Endothelial cell of umbilical vein (primary cell): ENCODE measurements around the gene TIAM1. TPM values are rescaled to one million over a fixed set of nuclear protein-coding genes. Genes with fewer than 3 reads are reported as not detected.

Experiments
- BruUV-seq: library from RNA; stranded (reverse); fragments of 400-500 nt; replicated peaks from 2 replicates; lab custom pipeline; 2021; lab: Mats Ljungman, UMichigan
- CTCF ChIA-PET: fragments of 300-600, 350-600 bp; sonication (Branson Sonifier 250); formaldehyde crosslinking; loops from one replicate; lab custom pipeline; 2021; ENCODE audit warnings: antibody characterized with exemption, inconsistent platforms; lab: Charles Lee
- POLR2A ChIA-PET: fragments of 300-600, 350-600 bp; sonication (Branson Sonifier 250); formaldehyde crosslinking; loops from one replicate; lab custom pipeline; 2021; ENCODE audit warnings: antibody characterized with exemption, inconsistent platforms; lab: Charles Lee
- DNase-seq: peaks from one replicate; pipeline ENCODE4 v3.0.0-alpha.2; 2011; ENCODE audit warnings: low read depth, low spot score
- FAIRE-seq: peaks from 2 replicates; lab custom pipeline; 2011; peaks lifted over from hg19 to GRCh38; lab: Jason Lieb, UNC
- H2AFZ ChIP-seq: 2 replicates; pipeline ENCODE4 v1.6.0; 2012; ENCODE audit warnings: low read depth, low read length, control low read depth, inconsistent platforms
- H3K27ac ChIP-seq: 2 replicates; pipeline ENCODE4 v1.5.1; 2011; ENCODE audit warnings: low read depth, mild to moderate bottlenecking, control low read depth, low read length, moderate library complexity; ENCODE audit not compliant: insufficient read depth
- H3K27me3 ChIP-seq, 2 experiments: 2 replicates each; pipeline versions ENCODE4 v1.6.0 to v1.6.1; 2011; ENCODE audit warnings: low read length in 2 of 2, mixed read lengths in 1 of 2; ENCODE audit not compliant: control insufficient read depth in 2 of 2, insufficient read depth in 2 of 2
- H3K36me3 ChIP-seq, 2 experiments: 2 replicates in 1 of 2; 3 replicates in 1 of 2; pipeline ENCODE4 v1.5.1; 2011; ENCODE audit warnings: low read length in 2 of 2, mild to moderate bottlenecking in 1 of 2, moderate library complexity in 1 of 2; ENCODE audit not compliant: control insufficient read depth in 2 of 2, insufficient read depth in 2 of 2; ENCODE audit errors: extremely low read depth in 1 of 2
- H3K4me1 ChIP-seq: 3 replicates; pipeline ENCODE4 v1.5.1; 2011; ENCODE audit warnings: mild to moderate bottlenecking, low read length; ENCODE audit not compliant: control insufficient read depth, insufficient read depth; ENCODE audit errors: extremely low read depth
- H3K4me2 ChIP-seq: 2 replicates; pipeline ENCODE4 v1.6.1; 2011; ENCODE audit warnings: low read length, control low read depth, mixed read lengths; ENCODE audit not compliant: insufficient read depth
- H3K4me3 ChIP-seq, 3 experiments: fragments of 200-600 bp in 1 of 3; sonication (generic), shearing (Covaris generic) in 1 of 3; replicated peaks in 1 of 3; 2 replicates each; pipeline ENCODE4 v1.5.1; 2011 to 2016; ENCODE audit warnings: control low read depth in 3 of 3, low read length in 3 of 3, mild to moderate bottlenecking in 2 of 3, inconsistent platforms in 1 of 3, low read depth in 1 of 3, moderate library complexity in 1 of 3; ENCODE audit not compliant: insufficient read depth in 1 of 3
- H3K79me2 ChIP-seq: 2 replicates; pipeline ENCODE4 v1.6.0; 2012; ENCODE audit warnings: low read length, inconsistent platforms; ENCODE audit not compliant: control insufficient read depth, insufficient read depth
- H3K9ac ChIP-seq: replicated peaks from 2 replicates; pipeline ENCODE3; 2011; ENCODE audit warnings: low read length, control low read depth; ENCODE audit not compliant: insufficient read depth; ENCODE audit errors: extremely low read depth
- H3K9me1 ChIP-seq: replicated peaks from 3 replicates; pipeline ENCODE4 v1.6.0; 2011; ENCODE audit warnings: mild to moderate bottlenecking, low read length; ENCODE audit not compliant: control insufficient read depth, insufficient read depth; ENCODE audit errors: extremely low read depth
- H3K9me3 ChIP-seq: replicated peaks from 2 replicates; pipeline ENCODE4 v1.5.1; 2012; ENCODE audit warnings: low read length, inconsistent platforms; ENCODE audit not compliant: control insufficient read depth, insufficient read depth
- H4K20me1 ChIP-seq: replicated peaks from 2 replicates; pipeline ENCODE3; 2011; ENCODE audit warnings: mild to moderate bottlenecking, low read length; ENCODE audit not compliant: control insufficient read depth, insufficient read depth; ENCODE audit errors: extremely low read depth
- EZH2 ChIP-seq: IDR thresholded peaks from 2 replicates; pipeline ENCODE4 v1.6.1; 2012; ENCODE audit warnings: borderline replicate concordance, low read depth, mild to moderate bottlenecking, moderate library complexity, low read length, inconsistent platforms; ENCODE audit not compliant: severe bottlenecking
- FOS ChIP-seq: IDR thresholded peaks from 2 replicates; pipeline ENCODE4 v1.6.1; 2011; ENCODE audit warnings: mild to moderate bottlenecking, low read length, moderate library complexity, borderline replicate concordance; ENCODE audit not compliant: insufficient read depth
- GATA2 ChIP-seq: IDR thresholded peaks from 2 replicates; pipeline ENCODE4 v1.7.0; 2011; ENCODE audit warnings: low read depth, mild to moderate bottlenecking, moderate library complexity, mixed read lengths, low read length; ENCODE audit not compliant: insufficient read length, insufficient read depth
- JUN ChIP-seq: IDR thresholded peaks from 2 replicates; pipeline ENCODE4 v1.6.1; 2011; ENCODE audit warnings: borderline replicate concordance, low read depth; ENCODE audit not compliant: insufficient read length, insufficient read depth
- MYC ChIP-seq: IDR thresholded peaks from one replicate; pipeline ENCODE4 v1.6.1; 2011; ENCODE audit warnings: mild to moderate bottlenecking, low read depth, low read length
- POLR2A ChIP-seq: IDR thresholded peaks from 2 replicates; pipeline ENCODE4 v1.6.1; 2012; ENCODE audit warnings: low read depth, mild to moderate bottlenecking, control low read depth, low read length
- POLR2AphosphoS5 ChIP-seq: IDR thresholded peaks from 2 replicates; pipeline ENCODE4 v1.6.1; 2012; ENCODE audit warnings: low read depth, mild to moderate bottlenecking, control low read depth, low read length, moderate library complexity; ENCODE audit not compliant: insufficient read depth
- dilution Hi-C: fragments of 300-500 bp; cut with MboI; formaldehyde crosslinking; loops from one replicate; pipeline ENCODE4 v1.15.0; 2019; ENCODE audit warnings: low sequenced_read_pairs; ENCODE audit not compliant: extremely low pct_ligation_motif_present
- intact Hi-C: fragments of 100-400 bp; cut with micrococcal nuclease; formaldehyde crosslinking; loops from one replicate; pipeline ENCODE4 v1.10.0; 2022
- polyA plus RNA-seq, 4 experiments: library from polyadenylated mRNA; depleted of rRNA in 3 of 4; stranded (reverse) in 3 of 4; unstranded in 1 of 4; fragments of >200 nt; gene quantifications; 2 replicates each; pipeline versions ENCODE4 v1.2.1 to v1.2.3, GENCODE V29; 2011 to 2012; ENCODE audit warnings: missing spikeins in 1 of 4
- total RNA-seq: library from RNA; stranded (reverse); gene quantifications from 2 replicates; pipeline ENCODE4 v1.2.3, GENCODE V29; 2021
- TF ChIP-seq, protein P1 (sequence below), 2 donors: IDR thresholded peaks; 1 replicate in 1 of 2; 2 replicates in 1 of 2; pipeline ENCODE4 v1.5.1; 2011; ENCODE audit warnings: low read length in 2 of 2, mild to moderate bottlenecking in 2 of 2, moderate library complexity in 2 of 2, control low read depth in 1 of 2, inconsistent platforms in 1 of 2, low read depth in 1 of 2; ENCODE audit not compliant: insufficient read depth in 1 of 2; ENCODE audit errors: extremely low read depth in 1 of 2
- TF ChIP-seq, protein P2 (sequence below): IDR thresholded peaks from 2 replicates; pipeline ENCODE4 v1.6.1; 2011; ENCODE audit not compliant: insufficient read depth, insufficient read length

The TIAM1 gene
- total and polyA plus RNA-seq, 2 donors (not counting 3 experiments of a cell fraction or from before 2014, with no cell fraction given), result 0.21 to 0.86 TPM

DNA sequence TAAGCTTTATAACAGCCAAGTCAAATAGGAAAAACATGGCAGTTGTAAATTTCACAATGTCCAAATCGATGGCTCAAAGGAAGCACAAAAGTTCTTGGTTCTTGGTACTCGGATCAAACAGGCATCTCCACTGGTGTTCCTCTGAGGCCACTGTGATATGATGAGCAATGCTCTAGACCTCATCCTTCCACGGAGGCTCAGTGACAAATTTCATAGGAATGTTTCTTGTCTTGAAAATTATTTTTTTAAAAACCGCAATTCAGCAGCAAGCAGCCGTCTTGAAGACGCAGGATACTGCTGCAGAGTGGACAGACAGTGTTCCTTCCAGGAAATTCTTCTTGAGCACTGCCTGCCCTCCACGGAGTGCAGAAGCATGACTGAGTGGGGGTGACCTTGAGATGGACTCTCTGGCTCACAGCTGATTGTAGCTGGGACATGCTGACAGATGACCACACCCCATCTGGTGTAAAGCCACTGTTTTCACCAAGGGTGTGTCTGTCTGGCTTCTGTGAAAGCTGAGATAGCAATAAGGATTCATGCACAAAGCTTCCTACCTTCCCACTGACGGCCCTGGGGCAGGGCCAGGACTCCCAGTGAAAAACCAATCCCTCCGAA lies 61.9 kb downstream of the TIAM1 start:
- Histone ChIP-seq H2AFZ (no peak overlapping the region), H3K4me1 (no peaks in the 10 kb centered on the region), H3K4me3 (no peak overlapping the region), H3K27ac (no peak overlapping the region), H3K9me3 (no peaks in the 10 kb centered on the region), H3K4me2 (no peak overlapping the region), H3K27me3 (no peaks in the 10 kb centered on the region), H3K36me3 (no peaks in the 10 kb centered on the region), H3K79me2 (no peaks in the 10 kb centered on the region), H3K9ac (no peak overlapping the region), H4K20me1 (no peaks in the 10 kb centered on the region), H3K9me1 (no peaks in the 10 kb centered on the region)
- DNase-seq (no peak), FAIRE-seq (no peak)
- dilution Hi-C loops, result no loop called here
- ChIA-PET POLR2A (no interaction called here), CTCF (no interaction called here)
- TF ChIP-seq POLR2A (no peak), MYC (no peak), JUN (no peak)
- BruUV-seq, result no TSS peak
- intact Hi-C loops, result no loop called here

DNA sequence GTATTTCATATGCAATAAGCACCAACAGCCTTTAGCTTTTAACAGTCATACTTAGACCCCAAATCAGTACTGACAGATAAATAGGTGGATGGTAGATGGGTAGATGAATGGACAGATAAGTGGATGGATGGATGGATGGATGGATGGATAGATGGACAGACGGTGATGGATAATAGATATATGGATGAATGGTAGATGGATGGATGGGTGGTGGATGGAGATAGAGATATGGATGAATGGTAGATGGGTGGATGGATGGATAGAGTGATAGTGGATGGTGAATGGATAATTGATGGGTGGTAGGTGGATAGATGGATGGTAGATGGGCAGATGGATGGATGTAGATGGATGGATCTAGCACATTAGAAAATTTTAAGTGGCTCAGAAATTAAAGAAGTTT lies 62.5 kb downstream of the TIAM1 start:
- TF ChIP-seq, protein P1, sequence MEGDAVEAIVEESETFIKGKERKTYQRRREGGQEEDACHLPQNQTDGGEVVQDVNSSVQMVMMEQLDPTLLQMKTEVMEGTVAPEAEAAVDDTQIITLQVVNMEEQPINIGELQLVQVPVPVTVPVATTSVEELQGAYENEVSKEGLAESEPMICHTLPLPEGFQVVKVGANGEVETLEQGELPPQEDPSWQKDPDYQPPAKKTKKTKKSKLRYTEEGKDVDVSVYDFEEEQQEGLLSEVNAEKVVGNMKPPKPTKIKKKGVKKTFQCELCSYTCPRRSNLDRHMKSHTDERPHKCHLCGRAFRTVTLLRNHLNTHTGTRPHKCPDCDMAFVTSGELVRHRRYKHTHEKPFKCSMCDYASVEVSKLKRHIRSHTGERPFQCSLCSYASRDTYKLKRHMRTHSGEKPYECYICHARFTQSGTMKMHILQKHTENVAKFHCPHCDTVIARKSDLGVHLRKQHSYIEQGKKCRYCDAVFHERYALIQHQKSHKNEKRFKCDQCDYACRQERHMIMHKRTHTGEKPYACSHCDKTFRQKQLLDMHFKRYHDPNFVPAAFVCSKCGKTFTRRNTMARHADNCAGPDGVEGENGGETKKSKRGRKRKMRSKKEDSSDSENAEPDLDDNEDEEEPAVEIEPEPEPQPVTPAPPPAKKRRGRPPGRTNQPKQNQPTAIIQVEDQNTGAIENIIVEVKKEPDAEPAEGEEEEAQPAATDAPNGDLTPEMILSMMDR (IDR thresholded peaks at IDR 0.05; ENCODE audit: extremely low read depth in 1 of 2, insufficient read depth in 1 of 2, low read depth in 1 of 2, low read length in 2 of 2), result no peak
- no peak for TF ChIP-seq POLR2A
- TF ChIP-seq EZH2, result no peak
- TF ChIP-seq GATA2, result no peak
- TF ChIP-seq POLR2AphosphoS5, result no peak
- no peak for TF ChIP-seq FOS
- TF ChIP-seq, protein P2, sequence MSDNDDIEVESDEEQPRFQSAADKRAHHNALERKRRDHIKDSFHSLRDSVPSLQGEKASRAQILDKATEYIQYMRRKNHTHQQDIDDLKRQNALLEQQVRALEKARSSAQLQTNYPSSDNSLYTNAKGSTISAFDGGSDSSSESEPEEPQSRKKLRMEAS, result no peak
- no peak for TF ChIP-seq MYC
- TF ChIP-seq JUN, result no peak
- intact Hi-C loops (no loop called here), dilution Hi-C loops (no loop called here)
- CTCF ChIA-PET, result no interaction called here
- Histone ChIP-seq H3K4me1 (no peaks in the 10 kb centered on the region), H3K36me3 (no peaks in the 10 kb centered on the region), H3K27ac (no peak overlapping the region), H3K4me3 (no peak overlapping the region), H3K9me1 (no peaks in the 10 kb centered on the region), H4K20me1 (no peaks in the 10 kb centered on the region), H2AFZ (no peak overlapping the region), H3K27me3 (no peaks in the 10 kb centered on the region), H3K79me2 (no peaks in the 10 kb centered on the region), H3K9ac (no peak overlapping the region), H3K9me3 (no peaks in the 10 kb centered on the region), H3K4me2 (no peak overlapping the region)
- FAIRE-seq (no peak), DNase-seq (no peak)
- no TSS peak for BruUV-seq
- POLR2A ChIA-PET, result no interaction called here
